ENCODE data around the gene GRP. TPM values are rescaled to one million over a fixed set of nuclear protein-coding genes. Genes with fewer than 3 reads are reported as not detected.
A peak's percentile ranks its signal among the peaks of the same experiment; 100 is the strongest.
"Not testable (repeated sequence)": the region's sequence is repeated elsewhere in the genome, so short reads cannot be mapped to it uniquely, and the experiment has no call there.

Gene GRP
- total RNA-seq, 1 experiment from 2014 or later, result not detected

DNA sequence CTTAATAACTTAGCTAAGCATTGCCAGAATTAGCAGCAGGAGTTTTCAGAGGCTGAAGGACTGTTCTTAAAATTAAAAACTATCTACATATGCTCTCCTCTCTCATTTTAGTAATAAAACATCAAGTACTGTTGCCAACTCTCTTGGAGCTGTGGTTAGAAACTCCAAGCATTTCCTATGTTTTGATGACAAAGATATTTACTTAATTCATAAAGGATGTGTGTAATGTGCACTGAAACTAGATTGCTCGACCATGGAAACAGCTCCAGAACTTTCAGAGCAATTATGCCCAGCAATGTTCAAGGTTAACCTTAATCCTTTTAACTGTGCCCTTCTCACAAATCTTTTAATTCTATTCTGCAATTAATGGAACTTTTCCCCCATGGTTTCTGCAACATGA lies 8.4 kb downstream of the GRP start:
- DNase-seq (ENCODE audit: extremely low read depth, low read depth), result no peak

- no peak for DNase-seq (ENCODE audit: extremely low read depth, low read depth)
Observed at GRCh38 chr18:59229191-59229590, 9.2 kb downstream of the GRP start.

- no peak for DNase-seq (ENCODE audit: extremely low read depth, low read depth)
Observed at GRCh38 chr18:59229701-59230443, 9.9 kb downstream of the GRP start.

GRCh38 chr18:59231114-59231513 lies 11.2 kb downstream of the GRP start:
- no peak for DNase-seq (ENCODE audit: extremely low read depth, low read depth)

GRCh38 chr18:59231877-59232276 lies 11.9 kb downstream of the GRP start:
- no peak for DNase-seq (ENCODE audit: extremely low read depth, low read depth)

GRCh38 chr18:59232309-59233016 lies 12.5 kb downstream of the GRP start:
- no peak for DNase-seq (ENCODE audit: extremely low read depth, low read depth)

GRCh38 chr18:59233017-59233410 lies 13.1 kb downstream of the GRP start:
- DNase-seq (ENCODE audit: extremely low read depth, low read depth), result no peak

DNA sequence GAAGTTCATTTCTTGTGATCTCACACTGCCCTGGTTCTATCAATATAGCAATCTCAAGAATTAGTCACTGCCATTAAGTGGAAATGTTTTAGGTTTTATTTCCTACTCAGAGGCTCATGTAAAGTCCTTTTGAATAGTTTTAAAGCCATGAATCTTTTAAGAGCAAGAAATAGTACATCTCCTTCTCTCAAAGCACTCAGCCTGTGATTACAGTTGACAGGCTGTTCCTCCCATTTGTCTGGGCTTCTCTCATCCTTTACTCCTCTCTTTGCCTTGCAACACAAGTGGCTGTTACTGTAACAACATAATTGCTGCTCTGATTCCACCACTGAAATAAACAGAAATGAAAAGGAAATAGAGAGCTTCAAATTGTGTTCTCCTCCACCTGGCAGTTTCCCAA lies 18.4 kb downstream of the GRP start:
- no peak for DNase-seq (ENCODE audit: extremely low read depth, low read depth)

DNA sequence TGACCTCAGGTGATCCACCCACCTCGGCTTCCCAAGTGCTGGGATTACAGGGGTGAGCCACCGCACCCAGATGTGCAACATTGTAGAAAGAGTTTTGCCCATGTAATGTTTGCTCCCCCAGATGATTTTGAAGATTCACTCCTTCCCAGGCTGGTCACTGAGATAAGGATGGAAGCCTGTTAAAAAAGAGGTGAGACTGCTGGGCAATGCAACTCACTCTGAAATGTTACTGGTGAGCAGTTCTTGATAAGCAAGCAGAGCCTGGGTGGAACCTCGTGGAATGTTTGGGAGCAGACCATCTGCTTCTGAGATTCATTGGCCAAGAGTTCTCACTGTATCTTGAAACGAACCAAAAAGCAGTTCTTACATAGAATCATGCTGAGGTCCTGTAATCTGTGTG lies 19.7 kb downstream of the GRP start:
- no peak for DNase-seq (ENCODE audit: extremely low read depth, low read depth)

DNA sequence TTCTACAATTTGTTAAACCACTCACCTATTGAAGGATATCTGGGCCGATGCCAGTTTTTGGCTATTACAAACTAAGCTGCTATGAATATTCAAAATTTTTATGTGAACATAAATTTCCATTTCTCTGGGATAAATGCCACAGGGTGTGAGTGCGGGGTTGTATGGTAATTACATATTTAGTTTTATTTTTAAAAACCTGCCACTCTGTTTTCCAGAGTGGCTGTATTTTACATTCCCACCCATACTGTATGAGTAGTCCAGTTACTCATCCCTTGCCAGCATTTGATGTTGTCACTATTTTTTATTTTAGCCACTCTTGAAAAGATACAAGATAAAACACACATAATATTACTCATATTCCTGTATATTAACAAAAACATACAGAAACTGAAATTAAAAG lies 22.9 kb downstream of the GRP start:
- DNase-seq (ENCODE audit: extremely low read depth, low read depth), result no peak

DNA sequence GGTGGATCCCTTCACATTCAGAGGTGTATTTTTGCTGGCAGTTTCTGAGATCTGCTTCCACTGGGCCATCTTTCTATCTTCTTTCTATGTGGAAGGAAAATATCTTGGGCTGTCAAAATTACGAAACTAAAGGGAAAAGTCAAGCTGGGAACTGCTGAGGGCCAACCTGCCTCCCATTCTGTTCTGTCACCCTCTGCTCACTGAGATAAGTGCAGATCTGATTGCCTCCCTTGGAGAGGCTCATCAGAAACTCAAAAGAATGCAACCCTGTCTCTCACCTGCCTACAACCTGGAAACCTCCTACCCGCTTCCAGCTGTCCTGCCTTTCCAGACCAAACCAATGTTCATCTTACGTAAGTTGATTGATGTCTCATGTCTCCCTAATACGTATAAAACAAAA lies 26.8 kb downstream of the GRP start:
- no peak for DNase-seq (ENCODE audit: extremely low read depth, low read depth)

DNA sequence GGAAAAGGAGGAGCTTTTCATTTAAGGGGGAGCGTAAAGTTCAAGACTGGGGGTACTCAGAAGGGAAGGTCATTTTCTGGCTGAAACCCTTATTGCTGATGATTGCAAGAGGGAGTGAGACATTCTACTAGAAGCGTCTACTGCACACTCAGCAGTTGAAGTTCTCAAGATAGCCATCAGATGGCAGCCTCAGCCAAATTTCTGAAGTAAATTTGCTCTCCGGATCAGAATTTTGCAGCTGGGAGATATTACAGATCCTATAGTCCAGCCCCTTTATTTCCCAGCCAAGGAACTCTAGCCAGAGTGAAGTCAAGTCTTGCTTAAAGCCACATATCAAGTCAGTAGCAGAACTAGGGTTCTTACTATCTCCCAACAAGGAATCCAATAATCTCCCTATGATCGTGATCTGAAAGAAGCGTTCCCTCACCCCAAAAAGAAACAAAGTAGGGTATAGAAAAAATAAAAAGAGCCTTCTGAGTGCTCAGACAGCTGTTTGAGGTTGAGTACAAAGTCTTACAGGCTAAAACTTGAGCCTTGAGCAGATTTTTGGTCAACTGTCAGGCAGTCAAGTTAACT lies 29.3 kb downstream of the GRP start:
- peak; percentile 71 for DNase-seq (ENCODE audit: extremely low read depth, low read depth)

DNA sequence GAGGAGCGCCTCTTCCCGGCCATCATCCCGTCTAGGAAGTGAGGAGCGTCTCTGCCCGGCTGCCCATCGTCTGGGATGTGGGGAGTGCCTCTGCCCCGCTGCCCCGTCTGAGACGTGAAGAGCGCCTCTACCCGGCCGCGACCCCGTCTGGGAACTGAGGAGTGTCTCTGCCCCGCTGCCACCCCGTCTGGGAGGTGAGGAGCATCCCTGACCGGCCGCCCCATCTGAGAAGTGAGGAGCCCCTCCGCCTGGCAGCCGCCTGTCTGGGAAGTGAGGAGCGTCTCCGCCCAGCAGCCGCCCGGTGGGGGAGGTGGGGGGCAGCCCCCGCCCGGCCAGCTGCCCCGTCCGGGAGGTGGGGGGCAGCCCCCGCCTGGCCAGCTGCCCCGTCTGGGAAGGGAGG lies 35.5 kb downstream of the GRP start:
- DNase-seq (ENCODE audit: extremely low read depth, low read depth), result not testable (repeated sequence)

DNA sequence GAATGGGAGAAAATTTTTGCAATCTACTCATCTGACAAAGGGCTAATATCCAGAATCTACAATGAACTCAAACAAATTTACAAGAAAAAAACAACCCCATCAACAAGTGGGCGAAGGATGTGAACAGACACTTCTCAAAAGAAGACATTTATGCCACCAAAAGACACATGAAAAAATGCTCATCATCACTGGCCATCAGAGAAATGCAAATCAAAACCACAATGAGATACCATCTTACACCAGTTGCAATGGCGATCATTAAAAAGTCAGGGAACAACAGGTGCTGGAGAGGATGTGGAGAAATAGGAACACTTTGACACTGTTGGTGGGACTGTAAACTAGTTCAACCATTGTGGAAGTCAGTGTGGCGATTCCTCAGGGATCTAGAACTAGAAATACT lies 41.9 kb downstream of the GRP start:
- not testable (repeated sequence) for DNase-seq (ENCODE audit: extremely low read depth, low read depth)

- not testable (repeated sequence) for DNase-seq (ENCODE audit: extremely low read depth, low read depth)
Observed at GRCh38 chr18:59262243-59262642, 42.3 kb downstream of the GRP start.

DNA sequence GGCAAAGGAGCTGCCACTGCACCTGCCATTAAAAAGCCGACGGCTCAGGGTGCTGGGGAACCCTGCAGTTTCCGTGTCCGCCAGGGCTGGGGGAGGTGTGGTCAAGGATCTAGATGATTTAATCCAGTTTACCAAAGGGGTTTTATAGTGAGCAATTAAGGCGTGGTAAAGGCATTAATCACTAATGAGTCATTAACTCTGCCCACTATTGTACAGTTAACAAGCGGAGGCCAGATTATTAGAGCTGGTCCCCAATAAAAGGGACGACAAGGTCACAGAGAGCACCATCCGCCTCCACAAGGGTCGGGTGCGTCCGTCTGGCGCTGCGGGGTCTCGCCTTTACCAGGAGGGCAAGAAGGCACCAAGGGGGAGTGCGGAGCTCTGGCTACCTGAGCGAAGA lies 43.7 kb downstream of the GRP start:
- DNase-seq (ENCODE audit: extremely low read depth, low read depth), result no peak

DNA sequence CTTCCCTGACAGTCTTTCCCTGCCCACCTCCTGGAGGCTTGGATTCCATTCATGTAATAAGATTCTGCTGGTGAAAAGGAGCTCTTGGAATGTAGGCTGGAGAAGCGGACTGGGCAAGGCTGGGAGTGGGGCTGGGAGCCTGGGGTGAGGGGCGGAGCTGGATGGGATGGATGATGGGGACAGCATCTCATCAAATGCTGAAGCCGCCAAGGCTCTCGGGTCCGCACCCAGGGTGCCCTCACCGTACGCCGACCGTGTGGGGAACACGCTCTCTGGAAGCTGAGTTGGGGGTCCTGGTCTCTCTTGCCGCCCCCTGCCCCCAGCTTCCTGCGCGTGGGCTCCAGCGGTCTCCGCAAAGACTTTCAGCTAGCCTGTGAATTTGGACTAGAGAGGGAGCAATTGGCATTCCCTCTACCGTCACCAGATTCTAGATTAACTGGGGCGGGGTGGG lies 44.2 kb downstream of the GRP start:
- DNase-seq (ENCODE audit: extremely low read depth, low read depth), result no peak

DNA sequence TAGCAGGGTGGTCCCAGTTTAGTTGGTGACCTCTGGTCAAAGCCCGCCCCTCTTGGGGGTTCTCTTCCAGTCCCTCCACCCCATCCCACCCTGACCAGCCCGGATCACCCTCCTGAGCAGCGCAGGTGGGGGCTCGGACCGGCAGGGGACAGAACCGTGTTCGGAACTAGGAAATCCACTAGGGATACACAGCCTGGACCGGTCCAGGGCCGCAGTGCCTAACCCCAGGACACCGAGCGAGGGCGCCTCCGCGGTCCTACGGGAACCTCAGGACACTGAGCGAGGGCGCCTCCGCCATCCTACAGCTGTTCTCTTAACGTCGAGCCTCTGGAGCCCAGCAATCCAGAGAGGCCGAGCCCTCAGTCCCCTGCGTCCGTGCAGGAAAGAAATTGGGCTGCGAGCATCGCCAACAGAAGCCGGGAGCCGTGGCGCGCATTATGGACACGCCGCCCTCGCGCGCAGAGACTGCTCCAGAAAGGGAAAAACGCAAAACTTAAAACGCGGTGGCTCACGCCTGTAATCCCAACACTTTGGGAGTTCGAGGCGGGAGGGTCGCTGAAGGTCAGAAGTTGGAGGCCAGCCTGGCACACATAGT lies 44.8 kb downstream of the GRP start:
- no peak for DNase-seq (ENCODE audit: extremely low read depth, low read depth)

GRCh38 chr18:59265246-59265973 lies 45.5 kb downstream of the GRP start:
- DNase-seq (ENCODE audit: extremely low read depth, low read depth), result no peak

DNA sequence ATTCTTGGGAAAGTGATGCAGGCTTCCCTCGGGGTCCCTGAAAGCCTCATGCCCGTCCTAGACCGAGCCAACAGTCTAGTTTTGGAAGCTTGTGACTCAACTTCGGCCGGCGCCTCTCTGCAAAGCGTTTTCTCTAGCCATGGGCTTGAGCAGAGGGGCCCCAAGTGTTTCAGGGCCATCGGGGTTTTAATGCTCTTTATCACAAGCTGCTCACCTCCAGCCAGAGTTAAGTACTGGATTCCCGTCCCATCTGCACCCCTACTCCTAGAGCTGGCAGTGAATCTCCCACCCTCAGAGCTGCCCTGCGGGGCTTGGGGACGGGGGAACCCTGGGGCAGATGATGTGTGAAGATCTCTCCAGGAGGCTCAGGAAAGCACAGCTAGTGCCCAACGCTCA lies 46.0 kb downstream of the GRP start:
- no peak for DNase-seq (ENCODE audit: extremely low read depth, low read depth)

DNA sequence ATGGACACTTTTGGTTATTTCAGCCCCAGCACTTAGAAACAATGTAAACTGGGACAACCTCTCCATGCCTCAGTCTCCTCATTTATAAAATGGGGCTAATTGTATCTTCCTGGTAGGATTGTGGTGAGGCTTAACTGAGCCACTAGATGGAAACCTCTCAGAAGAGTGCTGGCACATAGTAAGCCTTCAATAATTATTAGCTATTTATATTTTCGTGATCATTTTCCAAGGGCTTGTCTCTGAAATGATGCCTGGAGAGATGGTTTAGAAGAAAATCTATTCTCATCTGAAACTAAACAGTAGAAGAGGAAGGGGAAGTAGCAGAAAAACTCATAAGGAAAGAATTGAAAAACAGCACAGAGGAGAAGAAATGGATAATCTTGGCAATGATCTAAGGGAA lies 46.5 kb downstream of the GRP start:
- DNase-seq (ENCODE audit: extremely low read depth, low read depth), result no peak
